IPS-18c (cell line): ENCODE results near the gene HAGHL.
"Not testable (repeated sequence)": the region's sequence is repeated elsewhere in the genome, so short reads cannot be mapped to it uniquely, and the experiment has no call there.

Source experiments
- H3K4me3 ChIP-seq: 2 replicates; pipeline ENCODE4 v1.7.0; 2013; ENCODE audit warnings: low read depth, mild to moderate bottlenecking, low read length, moderate library complexity; ENCODE audit not compliant: insufficient read depth
- H3K9me3 ChIP-seq: one replicate; pipeline ENCODE4 v1.6.1; 2013; ENCODE audit warnings: mild to moderate bottlenecking, low read length, moderate library complexity; ENCODE audit not compliant: control insufficient read depth, insufficient read depth

The HAGHL gene

DNA sequence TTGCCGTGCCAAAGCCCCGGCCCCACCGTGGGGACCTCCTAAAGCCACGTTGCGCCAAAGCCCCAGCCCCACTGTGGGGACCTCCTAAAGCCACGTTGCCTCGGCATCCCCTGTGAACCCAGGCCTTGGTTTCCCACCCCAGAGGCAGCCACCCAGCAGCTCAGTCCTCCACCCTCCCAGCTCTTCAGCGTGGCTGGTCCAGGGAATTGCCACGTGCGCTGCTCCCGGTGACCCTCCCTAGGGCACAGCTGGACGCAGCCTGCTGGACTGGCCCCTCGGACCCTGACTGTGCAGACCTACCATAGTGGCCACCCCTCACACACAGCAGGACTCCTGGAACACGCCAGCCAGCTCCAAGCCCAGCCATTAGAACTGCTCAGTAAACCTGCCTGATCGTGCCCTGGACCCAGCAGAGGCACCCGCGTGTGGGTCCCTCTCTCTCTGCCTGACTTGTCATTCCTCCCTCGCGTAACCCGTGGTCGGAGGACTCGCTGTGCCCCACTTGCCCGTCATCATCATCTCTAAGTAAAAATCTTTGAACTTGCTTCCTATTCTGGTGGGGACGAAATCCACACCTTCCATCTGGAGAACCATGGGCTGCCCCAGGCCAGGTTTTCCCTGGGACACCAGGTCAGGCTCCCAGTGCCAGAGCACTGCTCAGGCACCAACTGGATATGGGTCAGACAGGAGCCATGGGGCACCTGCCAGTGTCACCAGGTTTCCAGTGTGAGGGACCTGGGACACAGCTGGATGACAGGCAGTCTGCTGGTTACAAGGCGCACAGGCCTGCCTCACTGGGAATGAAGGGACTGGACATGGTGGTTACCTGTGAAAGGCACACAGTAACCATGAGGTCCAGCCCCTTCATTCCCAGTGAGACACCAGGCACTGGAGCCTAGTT is 8.3 kb downstream of the HAGHL start:
- Histone ChIP-seq H3K9me3 (no peaks in the 10 kb centered on the region), H3K4me3 (no peak overlapping the region)

DNA sequence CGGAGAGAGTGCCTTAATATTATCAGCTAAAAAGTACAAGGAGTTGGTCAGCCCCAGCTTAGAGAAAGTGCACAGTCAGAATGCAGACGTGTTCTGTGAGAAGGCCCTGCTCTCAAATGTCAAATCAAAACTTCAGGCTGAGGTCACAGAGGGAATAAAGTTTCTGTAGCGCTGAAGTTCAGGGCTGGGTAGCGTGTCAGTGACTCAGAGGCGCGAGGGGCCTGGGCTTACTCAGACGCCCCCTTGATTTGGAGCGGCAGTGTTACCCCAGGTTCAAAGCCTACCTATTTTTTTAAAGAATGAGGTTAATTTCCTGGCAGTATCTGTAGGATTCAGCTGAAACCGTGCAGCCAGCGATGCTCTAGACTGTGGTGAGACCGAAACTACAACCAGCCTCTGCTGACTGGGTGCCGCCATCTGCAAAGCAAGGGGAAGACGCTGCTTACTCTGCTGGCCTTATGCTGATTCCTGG is 9.1 kb downstream of the HAGHL start:
- Histone ChIP-seq H3K9me3 (no peaks in the 10 kb centered on the region), H3K4me3 (no peak overlapping the region)

DNA sequence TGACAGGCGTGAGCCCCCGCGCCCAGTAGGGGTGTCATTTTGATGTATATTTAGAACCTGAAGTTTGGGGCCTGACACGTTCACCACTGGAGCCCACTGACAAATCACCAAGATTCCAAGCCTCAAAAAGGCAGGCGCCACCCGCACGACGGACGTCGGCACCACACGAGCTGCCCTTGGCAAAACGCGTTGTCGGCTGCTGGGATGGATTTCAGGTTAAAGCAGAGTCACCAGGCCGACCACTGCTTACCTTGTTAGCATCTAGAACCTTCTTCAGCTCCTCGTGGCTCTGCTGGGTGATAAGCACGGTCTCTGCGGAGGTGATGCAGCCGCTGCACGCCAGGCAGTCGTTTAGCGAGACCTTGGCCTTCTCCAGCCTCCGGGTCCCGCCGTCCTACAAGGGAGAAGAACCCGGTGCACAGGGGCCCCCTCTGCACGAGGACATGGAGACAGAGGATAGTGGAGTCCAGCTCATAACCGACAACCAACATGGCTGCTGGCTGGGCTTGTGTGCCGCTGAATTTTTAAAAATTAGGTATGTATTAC is 10.1 kb downstream of the HAGHL start:
- no peak overlapping the region for H3K4me3 ChIP-seq
- H3K9me3 ChIP-seq: no peaks in the 10 kb centered on the region

DNA sequence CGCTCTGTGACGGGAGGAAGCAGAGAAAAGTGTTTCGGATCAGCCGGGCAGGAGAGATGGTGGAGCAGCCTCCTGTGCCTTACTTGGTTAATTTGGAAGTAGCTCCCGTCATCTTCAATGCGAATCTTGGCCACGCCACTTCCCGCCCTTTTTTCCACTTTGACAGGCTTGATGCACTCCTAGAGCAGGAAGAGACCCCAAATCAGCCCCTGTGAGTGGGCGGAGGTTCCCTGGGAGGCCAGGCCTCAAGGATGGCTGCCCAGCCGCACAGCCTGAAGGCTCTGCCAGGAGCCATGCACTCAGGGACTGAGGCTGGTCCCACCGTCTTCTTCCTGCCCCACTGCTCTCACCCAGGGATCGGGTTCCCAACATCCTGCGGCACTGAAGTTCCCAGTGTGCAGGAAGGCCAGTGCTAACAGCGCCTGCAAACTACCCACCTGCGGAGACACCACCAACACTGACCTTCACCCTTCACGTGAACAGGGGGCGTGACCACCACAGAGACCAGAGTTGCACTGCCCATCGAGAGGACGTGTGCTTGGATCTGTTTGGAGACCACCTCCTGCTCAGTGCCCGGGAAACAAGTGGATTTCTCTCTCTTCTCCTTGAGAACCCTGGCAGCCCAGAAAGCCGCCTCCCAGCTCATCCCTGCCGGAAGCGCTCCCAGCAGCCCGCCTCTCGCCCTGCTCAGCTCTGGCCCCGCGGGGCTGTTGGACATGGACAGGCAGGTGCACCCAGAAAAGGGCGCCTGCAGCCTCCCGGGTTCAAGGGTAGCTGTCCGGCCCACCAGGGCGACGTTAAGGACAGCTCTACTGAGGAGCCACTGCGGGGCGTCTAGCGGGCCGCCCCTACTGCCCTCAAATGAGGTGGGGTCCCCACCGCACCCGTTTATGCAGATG is 12.9 kb downstream of the HAGHL start:
- no peaks in the 10 kb centered on the region for H3K9me3 ChIP-seq

DNA sequence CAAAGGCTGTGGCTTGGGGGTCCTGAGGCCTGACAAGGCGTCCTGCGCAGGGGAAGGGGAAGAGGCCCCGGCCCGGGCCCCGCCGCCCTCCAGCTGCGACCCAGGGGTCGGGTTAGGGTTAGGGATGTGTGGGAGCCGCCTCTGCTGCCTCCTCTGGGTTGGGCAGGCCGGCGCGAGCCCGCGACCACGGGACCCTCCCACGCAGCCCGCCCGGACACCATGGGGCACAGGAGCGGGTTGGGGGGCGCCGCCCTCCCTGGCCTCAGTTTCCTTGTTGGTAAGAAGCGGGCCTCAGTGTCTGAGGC is 13.5 kb downstream of the HAGHL start:
- no peaks in the 10 kb centered on the region for H3K9me3 ChIP-seq
- H3K4me3 ChIP-seq: peak overlapping the region; percentile 92

More for the DNA sequence above, 12.9 kb downstream of the HAGHL start:
- peak overlapping the region; percentile 92 for H3K4me3 ChIP-seq

DNA sequence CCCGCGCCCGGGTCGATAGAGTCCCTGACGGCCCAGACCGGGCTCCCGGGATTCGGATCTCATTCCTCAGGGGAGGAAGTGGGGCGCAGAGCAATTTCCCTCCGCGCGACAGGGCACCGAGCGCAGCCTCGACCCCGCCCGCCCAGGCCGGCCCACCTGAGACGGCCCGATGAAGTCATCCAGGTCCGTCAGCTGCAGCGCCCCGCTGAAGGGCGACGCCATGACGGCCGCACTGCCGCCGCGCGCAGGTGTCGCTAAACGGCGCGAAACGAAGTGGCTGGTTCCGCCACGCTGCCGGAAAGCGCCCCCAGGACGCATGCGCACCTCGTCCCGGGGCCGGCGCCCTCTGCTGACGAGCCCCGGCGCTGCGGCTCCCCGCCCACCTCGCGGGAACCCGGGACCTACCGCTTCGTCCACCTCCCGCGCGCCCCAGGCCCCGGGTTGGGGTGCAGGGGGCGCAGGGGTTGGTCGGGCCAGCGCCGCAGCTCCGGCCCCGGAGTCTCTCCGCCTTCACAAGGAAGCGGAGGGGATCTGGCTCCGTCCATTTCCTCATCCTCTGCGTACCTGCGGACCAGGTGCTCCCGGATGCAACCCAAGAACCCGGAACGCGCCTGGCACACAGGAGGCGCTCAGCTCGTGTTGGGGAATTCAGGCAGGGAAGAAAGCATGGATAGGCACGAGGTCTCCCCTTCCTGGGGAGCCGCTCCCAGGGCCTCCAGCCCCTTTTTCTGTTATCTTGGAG is 14.0 kb downstream of the HAGHL start, which contains the start of gene CIAO3:
TSS of gene CIAO3 (minus strand) at position 234 of the 742 bp plus-strand sequence. CDS start at position 222, 12 bp downstream.
- no peaks in the 10 kb centered on the region for H3K9me3 ChIP-seq

DNA sequence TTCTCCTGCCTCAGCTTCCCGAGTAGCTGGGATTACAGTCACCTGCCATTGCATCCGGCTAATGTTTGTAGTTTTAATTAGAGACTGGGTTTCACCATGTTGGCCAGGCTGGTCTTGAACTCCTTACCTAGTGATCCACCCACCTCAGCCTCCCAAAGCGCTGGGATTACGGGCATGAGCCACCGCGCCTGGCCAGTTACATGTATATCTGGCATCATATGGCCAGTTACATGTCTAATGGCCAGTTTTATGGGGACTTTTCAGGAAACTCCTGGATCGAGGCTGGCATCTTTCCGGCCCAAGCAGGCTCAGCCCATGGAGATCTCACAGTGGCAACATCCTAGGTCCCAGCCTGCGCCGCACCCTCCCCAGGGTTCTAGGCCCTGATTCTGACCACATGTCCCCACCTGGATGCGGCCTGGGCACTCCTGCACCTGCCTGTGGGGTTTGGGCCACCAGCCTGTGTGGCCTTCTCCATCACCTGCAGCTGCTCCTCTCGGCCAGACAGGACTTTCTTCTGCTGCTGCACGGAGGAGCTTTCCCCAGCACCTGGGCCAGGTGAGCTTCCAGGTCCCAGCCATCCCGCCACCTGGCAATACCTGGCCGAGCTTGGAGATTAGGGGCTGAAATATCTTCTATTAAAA is 15.2 kb downstream of the HAGHL start:
- Histone ChIP-seq H3K9me3 (no peaks in the 10 kb centered on the region), H3K4me3 (no peak overlapping the region)

More for the DNA sequence above, 14.0 kb downstream of the HAGHL start, which contains the start of gene CIAO3:
- peak within 1 kb of the TSS; percentile 92 for H3K4me3 ChIP-seq

DNA sequence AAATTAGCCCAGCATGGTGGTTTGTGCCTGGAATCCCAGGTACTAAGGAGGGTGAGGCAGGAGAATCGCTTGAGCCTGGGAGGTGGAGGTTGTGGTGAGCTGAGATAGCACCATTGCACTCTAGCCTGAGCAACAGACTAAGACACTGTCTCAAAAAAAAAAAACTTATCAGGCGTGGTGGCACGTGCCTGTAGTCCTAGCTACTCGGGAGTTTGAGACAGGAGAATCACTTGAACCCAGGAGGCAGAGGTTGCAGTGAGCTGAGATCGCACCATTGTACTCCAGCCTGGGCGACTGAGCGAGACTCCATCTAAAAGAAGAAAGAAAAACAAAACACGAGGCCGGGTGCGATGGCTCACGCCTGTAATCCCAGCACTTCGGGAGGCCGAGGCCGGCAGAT is 16.0 kb downstream of the HAGHL start:
- not testable (repeated sequence) for H3K4me3 ChIP-seq

DNA sequence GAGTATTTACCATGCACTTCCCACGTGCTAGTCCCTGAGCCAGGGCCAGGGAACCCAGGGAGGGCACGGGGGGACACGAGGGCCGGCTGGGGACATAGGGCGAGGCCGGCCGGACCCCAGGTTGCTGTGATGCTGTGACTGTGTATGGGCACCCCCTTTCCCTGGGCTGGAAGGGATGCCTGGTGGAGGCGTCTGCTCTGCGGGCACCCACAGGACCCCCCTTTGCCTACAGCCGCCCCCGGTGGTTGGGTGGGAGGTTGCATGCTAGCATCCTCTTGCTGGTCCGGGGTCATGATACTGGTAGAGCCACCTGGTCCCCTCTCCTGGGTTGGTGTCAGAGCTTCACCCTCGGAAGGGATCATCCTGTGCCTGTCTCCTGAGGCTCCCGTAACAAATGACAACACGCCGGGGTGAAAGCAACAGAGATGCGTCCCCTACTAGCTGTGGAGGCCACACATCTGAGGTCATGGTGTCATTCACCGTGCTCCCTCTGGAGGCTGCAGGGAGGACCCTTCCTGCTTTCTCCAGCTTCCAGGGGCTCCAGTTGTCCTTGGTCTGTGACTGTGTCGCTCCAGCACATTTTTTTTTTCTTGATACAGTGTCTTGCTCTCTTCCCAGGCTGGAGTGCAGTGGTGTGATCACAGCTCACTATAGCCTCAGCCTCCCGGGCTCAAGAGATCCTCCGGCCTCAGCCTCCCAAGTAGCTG is 17.0 kb downstream of the HAGHL start:
- Histone ChIP-seq H3K4me3 (no peak overlapping the region), H3K9me3 (no peaks in the 10 kb centered on the region)

More for the DNA sequence above, 16.0 kb downstream of the HAGHL start:
- not testable (repeated sequence) for H3K9me3 ChIP-seq

DNA sequence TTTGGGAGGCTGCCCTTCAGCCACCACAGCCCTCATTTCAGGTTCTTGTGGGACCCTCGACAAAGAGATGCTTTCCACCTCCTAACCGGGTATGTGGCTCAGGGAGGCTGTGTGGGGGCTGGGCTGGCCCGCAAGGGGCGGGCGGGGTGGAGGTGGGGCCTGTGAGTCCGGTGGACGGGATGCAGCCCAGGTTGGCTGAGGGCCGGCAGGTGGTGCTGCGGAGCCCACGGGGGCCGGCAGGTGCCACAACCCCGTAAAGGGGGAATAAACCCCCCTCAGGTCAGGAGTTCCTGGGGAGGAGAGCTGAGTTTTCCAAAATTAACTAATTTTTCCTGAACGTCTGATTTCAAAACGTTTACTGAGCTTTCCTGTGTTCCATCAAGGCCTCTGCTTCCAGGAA is 18.8 kb downstream of the HAGHL start:
- H3K9me3 ChIP-seq: no peaks in the 10 kb centered on the region
- no peak overlapping the region for H3K4me3 ChIP-seq

DNA sequence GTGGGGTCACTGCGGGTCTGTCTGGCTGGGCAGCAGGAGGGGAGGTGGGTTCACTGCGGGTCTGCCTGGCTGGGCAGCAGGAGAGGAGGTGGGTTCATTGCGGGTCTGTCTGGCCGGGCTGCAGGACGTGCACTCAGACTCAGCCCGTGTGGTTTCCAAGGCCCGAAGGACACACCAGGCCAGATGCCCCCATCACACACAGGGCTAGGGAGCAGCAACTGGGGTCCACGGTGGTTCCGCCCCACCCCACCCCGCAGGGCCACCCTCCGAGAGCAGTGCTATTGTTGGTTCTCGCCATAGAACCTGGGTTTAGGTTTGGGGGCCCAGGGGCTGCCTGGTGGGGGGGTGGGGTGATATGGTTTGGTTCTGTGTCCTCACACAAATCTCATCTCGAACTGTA is 19.7 kb downstream of the HAGHL start:
- Histone ChIP-seq H3K9me3 (no peaks in the 10 kb centered on the region), H3K4me3 (no peak overlapping the region)

DNA sequence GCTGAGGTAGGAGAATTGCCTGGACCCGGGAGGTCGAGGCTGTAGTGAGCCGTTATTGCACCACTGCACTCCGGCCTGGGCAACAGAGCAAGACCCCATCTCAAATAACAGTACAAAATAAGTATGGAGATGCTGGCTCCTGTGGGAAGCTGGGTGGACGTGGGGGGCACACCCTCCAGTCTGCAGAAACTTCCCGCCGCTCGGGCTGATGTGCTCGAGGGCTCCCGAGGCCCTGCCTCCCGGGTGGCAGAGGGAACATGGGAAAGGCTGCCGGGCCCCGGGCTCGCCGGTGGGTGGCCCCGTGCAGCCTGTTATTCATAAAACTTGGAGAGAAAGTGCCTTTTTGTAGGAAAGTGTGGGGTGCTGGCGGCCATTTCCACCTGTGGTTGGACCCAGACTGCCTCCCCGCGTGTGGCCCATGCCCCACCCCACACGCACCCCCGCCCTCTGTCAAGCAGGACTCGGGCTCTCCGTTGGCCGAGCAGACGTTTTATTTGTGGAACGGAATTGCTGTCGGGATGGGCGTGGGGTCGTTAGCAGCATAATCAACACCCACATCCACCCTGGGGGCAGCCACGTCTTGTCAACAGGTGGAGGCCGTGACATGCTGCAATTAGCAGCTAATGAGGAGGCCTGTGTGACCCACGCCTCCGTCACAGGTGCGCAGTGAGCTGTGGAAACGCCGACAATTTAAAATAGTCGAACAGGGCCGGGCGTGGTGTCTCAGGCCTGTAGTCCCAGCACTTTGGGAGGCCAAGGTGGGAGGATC is 21.3 kb downstream of the HAGHL start:
- Histone ChIP-seq H3K4me3 (no peak overlapping the region), H3K9me3 (no peaks in the 10 kb centered on the region)

DNA sequence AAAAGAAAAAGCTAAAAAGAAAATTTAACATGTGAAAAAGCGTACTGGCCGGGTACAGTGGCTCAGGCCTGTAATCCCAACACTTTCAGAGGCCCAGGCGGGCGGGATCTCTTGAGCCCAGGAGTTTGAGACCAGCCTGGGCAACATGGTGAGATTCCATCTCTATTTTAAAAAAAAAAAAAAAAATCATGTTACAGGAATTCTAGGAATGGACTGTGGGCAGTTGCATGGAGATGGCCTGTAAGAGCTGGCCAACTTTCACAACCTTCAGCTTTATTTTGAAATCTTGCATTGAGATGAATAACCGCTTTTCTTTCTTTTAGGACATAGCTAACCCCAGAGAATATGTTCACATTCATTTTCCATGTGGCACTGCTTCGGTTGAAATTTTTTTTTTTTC is 22.1 kb downstream of the HAGHL start:
- no peak overlapping the region for H3K4me3 ChIP-seq

DNA sequence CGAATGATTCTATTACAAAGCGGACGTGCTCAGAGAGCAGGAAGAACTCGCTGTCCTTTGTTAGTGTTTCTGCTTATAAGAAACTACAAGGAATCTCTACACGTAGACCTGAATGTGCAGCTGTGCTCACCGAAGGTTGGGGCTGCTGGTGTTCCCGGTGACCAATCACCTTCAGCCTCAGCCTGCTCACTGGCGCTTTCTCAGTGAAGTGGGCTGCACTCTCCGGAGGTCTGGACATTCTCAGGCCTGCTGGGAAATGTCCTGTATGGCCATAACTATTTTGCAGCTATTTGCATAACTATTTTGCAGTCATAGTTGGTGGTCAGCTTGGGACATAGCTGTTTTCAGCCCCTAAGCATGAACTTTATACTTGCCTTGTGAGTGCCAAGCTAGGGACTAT is 23.6 kb downstream of the HAGHL start:
- Histone ChIP-seq H3K4me3 (no peak overlapping the region), H3K9me3 (no peaks in the 10 kb centered on the region)

More for the DNA sequence above, 22.1 kb downstream of the HAGHL start:
- no peaks in the 10 kb centered on the region for H3K9me3 ChIP-seq
